Measurements from ENCODE around the gene APOL3.
"Not testable (repeated sequence)": the region's sequence is repeated elsewhere in the genome, so short reads cannot be mapped to it uniquely, and the experiment has no call there.

Gene APOL3

GRCh38 chr22:36160499-36160942, at the start of gene APOL3:
Gene APOL3 (minus strand): TSS chr22:36160755. CDS start chr22:36149055, 11,700 bp downstream.
- no peak for DNase-seq (ENCODE audit: low read depth)

GRCh38 chr22:36210224-36210623, 49.7 kb upstream of the APOL3 start:
- DNase-seq (ENCODE audit: low read depth) = no peak

GRCh38 chr22:36209488-36209908, 48.9 kb upstream of the APOL3 start:
- DNase-seq (ENCODE audit: low read depth) = not testable (repeated sequence)

GRCh38 chr22:36208914-36209313, 48.4 kb upstream of the APOL3 start:
- DNase-seq (ENCODE audit: low read depth) = no peak

- no peak for DNase-seq (ENCODE audit: low read depth)
Measured at GRCh38 chr22:36208162-36208765, 47.7 kb upstream of the APOL3 start.

- no peak for DNase-seq (ENCODE audit: low read depth)
Measured at GRCh38 chr22:36206255-36206654, 45.7 kb upstream of the APOL3 start.

- DNase-seq (ENCODE audit: low read depth) = not testable (repeated sequence)
Measured at GRCh38 chr22:36205573-36205972, 45.0 kb upstream of the APOL3 start.

- no peak for DNase-seq (ENCODE audit: low read depth)
Measured at GRCh38 chr22:36204632-36205015, 44.1 kb upstream of the APOL3 start.

- no peak for DNase-seq (ENCODE audit: low read depth)
Measured at GRCh38 chr22:36204001-36204631, 43.6 kb upstream of the APOL3 start.

GRCh38 chr22:36203441-36203840, 42.9 kb upstream of the APOL3 start:
- not testable (repeated sequence) for DNase-seq (ENCODE audit: low read depth)

GRCh38 chr22:36202906-36203305, 42.4 kb upstream of the APOL3 start:
- DNase-seq (ENCODE audit: low read depth) = not testable (repeated sequence)

GRCh38 chr22:36201630-36202319, 41.2 kb upstream of the APOL3 start, which contains the start of gene APOL4:
Gene APOL4 (minus strand): TSS chr22:36201809. CDS start chr22:36201734, 75 bp downstream.
- DNase-seq (ENCODE audit: low read depth) = no peak

- not testable (repeated sequence) for DNase-seq (ENCODE audit: low read depth)
Measured at GRCh38 chr22:36201025-36201424, 40.5 kb upstream of the APOL3 start.

- DNase-seq (ENCODE audit: low read depth) = no peak
Measured at GRCh38 chr22:36199001-36199551, 38.5 kb upstream of the APOL3 start.

GRCh38 chr22:36198536-36198935, 38.0 kb upstream of the APOL3 start:
- no peak for DNase-seq (ENCODE audit: low read depth)

- DNase-seq (ENCODE audit: low read depth) = no peak
Measured at GRCh38 chr22:36197514-36198146, 37.1 kb upstream of the APOL3 start.

GRCh38 chr22:36197065-36197440, 36.5 kb upstream of the APOL3 start:
- peak; percentile 30 for DNase-seq (ENCODE audit: low read depth)

- DNase-seq (ENCODE audit: low read depth) = no peak
Measured at GRCh38 chr22:36196254-36197064, 35.9 kb upstream of the APOL3 start.

- DNase-seq (ENCODE audit: low read depth) = no peak
Measured at GRCh38 chr22:36194971-36195370, 34.4 kb upstream of the APOL3 start.

- no peak for DNase-seq (ENCODE audit: low read depth)
Measured at GRCh38 chr22:36194385-36194784, 33.8 kb upstream of the APOL3 start.

GRCh38 chr22:36193577-36193976, 33.0 kb upstream of the APOL3 start:
- DNase-seq (ENCODE audit: low read depth) = no peak

Data from non-pigmented ciliary epithelial cell (primary cell).